SH-SY5Y (cell line): Measurements from ENCODE around the gene PPP1R15B.

Source experiments
- GATA2 ChIP-seq: IDR thresholded peaks from 2 replicates; pipeline ENCODE4 v1.6.1; 2011; ENCODE audit warnings: mild to moderate bottlenecking, low read depth, low read length
- GATA3 ChIP-seq: IDR thresholded peaks from 2 replicates; pipeline ENCODE4 v1.6.1; 2011; ENCODE audit warnings: low read depth, mild to moderate bottlenecking, low read length, moderate library complexity

The PPP1R15B gene

GRCh38 chr1:204437796-204438570 is 26.4 kb upstream of the PPP1R15B start:
- TF ChIP-seq GATA3 = no peak
- peak; percentile 13; the same call in 1 of the 2 replicates for TF ChIP-seq GATA2

DNA sequence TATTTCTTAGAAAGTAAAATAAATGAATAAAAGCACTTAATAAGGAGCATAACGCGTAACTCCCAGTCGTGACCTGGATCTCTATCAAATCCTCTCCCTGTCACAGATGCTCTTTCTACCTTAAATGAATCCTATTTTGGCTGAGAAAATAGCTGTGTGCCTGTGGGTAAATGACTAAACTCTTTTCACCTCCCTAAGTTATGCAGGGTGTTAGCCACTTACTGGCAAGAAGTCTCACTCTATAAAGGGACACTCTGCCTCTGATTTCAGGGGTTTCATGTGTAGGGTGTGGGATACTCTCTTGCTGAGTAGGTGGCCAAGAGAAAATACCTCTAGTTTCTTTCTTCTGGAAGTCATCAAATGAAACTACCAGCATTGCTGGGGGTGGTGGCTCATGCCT is 24.3 kb upstream of the PPP1R15B start:
- TF ChIP-seq GATA3 (no peak), GATA2 (no peak)

DNA sequence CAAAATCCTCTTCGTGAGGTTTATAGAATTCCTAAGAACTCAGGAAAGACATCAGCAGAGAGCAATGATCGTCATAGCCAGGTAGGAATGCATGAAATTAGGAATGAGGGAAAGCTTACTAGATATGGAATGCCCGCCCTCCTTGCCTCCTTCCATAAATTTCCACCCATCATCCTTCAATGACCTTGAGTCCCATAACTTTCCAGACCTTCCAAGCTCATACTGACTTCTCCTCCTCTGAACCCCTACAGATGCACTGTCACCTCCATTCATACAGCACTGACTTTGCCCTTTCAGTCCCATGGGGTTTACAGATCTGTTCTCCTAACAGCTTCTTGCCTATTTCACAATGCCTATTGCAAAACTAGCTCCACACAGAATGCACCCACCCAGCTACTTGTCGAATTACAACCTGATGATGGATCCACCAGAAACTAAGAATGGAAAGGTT is 23.8 kb upstream of the PPP1R15B start:
- no peak for TF ChIP-seq GATA2
- no peak for TF ChIP-seq GATA3

GRCh38 chr1:204434116-204434755 is 22.6 kb upstream of the PPP1R15B start:
- no peak for TF ChIP-seq GATA2

GRCh38 chr1:204432708-204433107 is 21.1 kb upstream of the PPP1R15B start:
- TF ChIP-seq GATA2 = no peak
- TF ChIP-seq GATA3 = no peak

DNA sequence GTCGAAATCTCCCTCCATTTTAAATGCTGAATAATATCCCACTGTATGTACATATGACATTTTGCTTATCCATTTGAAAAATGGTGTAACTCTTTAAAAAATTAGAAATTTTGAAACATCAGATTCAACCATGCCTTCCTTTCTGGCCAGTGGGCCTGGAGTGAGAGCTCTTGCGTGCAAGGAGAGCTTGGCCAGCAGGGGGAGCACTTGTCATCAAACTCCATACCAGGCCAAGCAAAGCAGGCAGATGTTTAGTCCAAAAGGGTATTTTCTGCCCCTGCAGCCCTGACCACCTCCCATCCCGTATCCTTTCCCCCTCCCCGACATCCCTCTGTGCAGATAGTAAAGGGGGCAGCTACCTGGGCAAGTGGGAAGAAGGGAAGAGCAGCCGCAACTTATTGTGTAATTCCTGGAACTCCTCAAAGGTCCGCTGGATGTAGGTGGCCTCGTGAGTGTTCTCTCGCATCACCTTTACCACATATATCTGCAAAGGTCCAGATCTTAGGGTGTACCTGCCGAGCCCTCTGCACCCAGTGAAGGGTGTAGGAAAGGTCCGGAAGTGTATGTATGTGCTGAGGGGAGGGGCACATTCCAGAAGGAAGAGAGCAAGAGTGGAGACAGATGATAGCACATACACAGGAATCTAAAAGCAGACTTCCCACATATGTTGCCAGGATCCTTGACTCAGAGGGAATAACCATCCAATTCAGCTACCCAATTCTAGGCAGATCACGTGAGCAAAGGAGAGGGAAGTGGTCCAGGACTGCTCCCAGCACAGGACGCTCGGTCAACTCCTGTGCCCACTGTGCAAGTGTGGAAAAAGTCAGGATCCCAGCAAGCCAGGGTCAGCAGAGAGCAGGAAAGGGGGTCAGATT is 19.9 kb upstream of the PPP1R15B start:
- TF ChIP-seq GATA2 (no peak), GATA3 (no peak)

- no peak for TF ChIP-seq GATA3
- no peak for TF ChIP-seq GATA2
Observed at GRCh38 chr1:204429746-204430145, 18.1 kb upstream of the PPP1R15B start.

GRCh38 chr1:204426971-204427701 is 15.5 kb upstream of the PPP1R15B start:
- TF ChIP-seq GATA3 (no peak), GATA2 (no peak)

- no peak for TF ChIP-seq GATA3
- TF ChIP-seq GATA2 = no peak
Observed at GRCh38 chr1:204426474-204426873, 14.9 kb upstream of the PPP1R15B start.

- no peak for TF ChIP-seq GATA3
- TF ChIP-seq GATA2 = no peak
Observed at GRCh38 chr1:204426035-204426436, 14.4 kb upstream of the PPP1R15B start.

- no peak for TF ChIP-seq GATA3
- TF ChIP-seq GATA2 = no peak
Observed at GRCh38 chr1:204424621-204425020, 13.0 kb upstream of the PPP1R15B start.

GRCh38 chr1:204421441-204421840 is 9.8 kb upstream of the PPP1R15B start:
- no peak for TF ChIP-seq GATA2

GRCh38 chr1:204420039-204421004 is 8.7 kb upstream of the PPP1R15B start:
- TF ChIP-seq GATA3 (no peak), GATA2 (no peak)
